OCI-LY7 (cell line): ENCODE results near the gene MYO3A.

Source experiments
- CTCF ChIP-seq: fragments of 200-600 bp; sonication (generic); conservative IDR thresholded peaks from 2 replicates; pipeline ENCODE4 v1.5.1; 2014; ENCODE audit warnings: mild to moderate bottlenecking, antibody characterized with exemption, low read length, moderate library complexity, mixed read lengths
- EZH2phosphoT487 ChIP-seq: fragments of 200-600 bp; sonication (generic); IDR thresholded peaks from 2 replicates; pipeline ENCODE4 v1.6.1; 2018; ENCODE audit warnings: low read depth, borderline replicate concordance, mild to moderate bottlenecking, mixed run types, antibody characterized with exemption, low read length, moderate library complexity, mixed read lengths

- TF ChIP-seq CTCF (no peak), EZH2phosphoT487 (no peak)
Observed at GRCh38 chr10:26085549-26085948, 151.5 kb downstream of the MYO3A start.
